Peyer's patch (tissue), 4 donors: ENCODE results near the gene TRIO. TPM values are rescaled to one million over a fixed set of nuclear protein-coding genes. Genes with fewer than 3 reads are reported as not detected.

Experiments used
- DNase-seq, 3 donors: peaks; one replicate each; pipeline ENCODE4 v3.0.0-alpha.2; 2017 to 2019
- H3K27ac ChIP-seq, 4 donors: fragments of 200-600 bp; sonication (generic); one replicate each; pipeline ENCODE4 v1.5.1; 2016 to 2019
- H3K27me3 ChIP-seq, 2 donors: fragments of 200-600 bp; sonication (generic); one replicate each; pipeline ENCODE4 v1.5.1; 2019
- H3K36me3 ChIP-seq, 3 donors: fragments of 200-600 bp; sonication (generic); one replicate each; pipeline ENCODE4 v1.5.1; 2016 to 2019
- H3K4me1 ChIP-seq, 4 donors: fragments of 200-600 bp; sonication (generic); one replicate each; pipeline ENCODE4 v1.5.1; 2016 to 2019
- H3K4me3 ChIP-seq, 4 donors: fragments of 200-600 bp; sonication (generic); 1 replicate in 3 of 4; 2 replicates in 1 of 4; pipeline ENCODE4 v1.5.1; 2016 to 2019; ENCODE audit warnings: mild to moderate bottlenecking in 1 of 4
- H3K9me3 ChIP-seq, 4 donors: fragments of 200-600 bp; sonication (generic); one replicate each; pipeline ENCODE4 v1.5.1; 2016 to 2019; ENCODE audit warnings: mild to moderate bottlenecking in 1 of 4
- CTCF ChIP-seq, 6 experiments: fragments of 450-650 bp in 4 of 6; fragments of 200-600 bp in 2 of 6; sonication (generic) in 1 of 6; IDR thresholded peaks; one replicate each; pipeline ENCODE4 v1.5.1; 2017 to 2019; ENCODE audit warnings: antibody characterized with exemption in 6 of 6, mild to moderate bottlenecking in 3 of 6, moderate library complexity in 1 of 6
- POLR2A ChIP-seq, 2 donors: fragments of 450-650 bp; IDR thresholded peaks; one replicate each; pipeline ENCODE4 v1.5.1; 2017; ENCODE audit warnings: antibody characterized with exemption in 2 of 2, mild to moderate bottlenecking in 2 of 2, moderate library complexity in 2 of 2
- total RNA-seq, 4 donors: library from RNA; depleted of rRNA; stranded (reverse); fragments of >200 nt; gene quantifications; one replicate each; pipeline ENCODE4 v1.1.0, GENCODE V29; 2016

Gene TRIO
- total RNA-seq, 4 donors from 2014 or later: 171 to 456 (median 340) TPM

DNA sequence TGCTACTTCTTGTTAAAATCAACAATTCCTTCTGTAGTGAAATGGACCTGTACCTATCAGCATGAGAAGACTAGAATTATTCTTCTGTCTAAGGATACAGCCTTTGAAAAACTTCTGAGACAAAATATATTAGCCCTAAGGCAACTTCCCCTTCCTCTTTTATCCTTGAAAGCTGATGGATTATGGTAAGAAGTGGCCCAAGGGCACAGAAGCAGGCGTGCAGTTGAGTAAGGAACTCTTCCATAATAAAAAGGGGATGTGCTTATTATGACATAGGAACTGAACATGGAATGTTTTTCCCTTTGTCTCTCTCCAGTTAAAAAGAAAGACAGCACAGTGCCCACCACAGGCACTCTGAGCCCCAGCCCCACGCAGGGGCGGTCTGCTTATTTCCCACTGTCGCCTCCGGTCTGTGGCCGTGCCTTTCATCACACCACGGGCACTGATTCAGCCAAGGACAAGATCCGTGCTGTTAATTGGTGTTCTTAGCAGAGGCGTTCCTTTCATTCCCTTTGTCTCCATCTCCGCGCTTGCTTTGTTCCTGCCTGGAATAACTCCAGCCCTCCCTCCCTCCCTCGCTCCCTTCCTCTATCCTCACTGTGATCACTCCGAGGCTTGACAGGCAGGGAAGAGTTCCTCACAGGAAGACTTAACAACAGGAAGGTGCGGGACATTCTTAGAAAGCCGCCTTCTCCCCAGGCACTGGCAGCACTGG is 302.6 kb downstream of the TRIO start:
- DNase-seq: no peak
- no peak for TF ChIP-seq POLR2A (IDR thresholded peaks at IDR 0.05)
- no peak for TF ChIP-seq CTCF (IDR thresholded peaks at IDR 0.05)
- Histone ChIP-seq H3K36me3 (no peaks in the 10 kb centered on the region), H3K4me3 (no peak overlapping the region), H3K27me3 (no peaks in the 10 kb centered on the region), H3K4me1 (peaks cover 0 to 31% (median 0%) of the 10 kb centered on the region in 4 donors), H3K27ac (peak overlapping the region in 1 of 4 donors; percentile 16), H3K9me3 (no peaks in the 10 kb centered on the region)

DNA sequence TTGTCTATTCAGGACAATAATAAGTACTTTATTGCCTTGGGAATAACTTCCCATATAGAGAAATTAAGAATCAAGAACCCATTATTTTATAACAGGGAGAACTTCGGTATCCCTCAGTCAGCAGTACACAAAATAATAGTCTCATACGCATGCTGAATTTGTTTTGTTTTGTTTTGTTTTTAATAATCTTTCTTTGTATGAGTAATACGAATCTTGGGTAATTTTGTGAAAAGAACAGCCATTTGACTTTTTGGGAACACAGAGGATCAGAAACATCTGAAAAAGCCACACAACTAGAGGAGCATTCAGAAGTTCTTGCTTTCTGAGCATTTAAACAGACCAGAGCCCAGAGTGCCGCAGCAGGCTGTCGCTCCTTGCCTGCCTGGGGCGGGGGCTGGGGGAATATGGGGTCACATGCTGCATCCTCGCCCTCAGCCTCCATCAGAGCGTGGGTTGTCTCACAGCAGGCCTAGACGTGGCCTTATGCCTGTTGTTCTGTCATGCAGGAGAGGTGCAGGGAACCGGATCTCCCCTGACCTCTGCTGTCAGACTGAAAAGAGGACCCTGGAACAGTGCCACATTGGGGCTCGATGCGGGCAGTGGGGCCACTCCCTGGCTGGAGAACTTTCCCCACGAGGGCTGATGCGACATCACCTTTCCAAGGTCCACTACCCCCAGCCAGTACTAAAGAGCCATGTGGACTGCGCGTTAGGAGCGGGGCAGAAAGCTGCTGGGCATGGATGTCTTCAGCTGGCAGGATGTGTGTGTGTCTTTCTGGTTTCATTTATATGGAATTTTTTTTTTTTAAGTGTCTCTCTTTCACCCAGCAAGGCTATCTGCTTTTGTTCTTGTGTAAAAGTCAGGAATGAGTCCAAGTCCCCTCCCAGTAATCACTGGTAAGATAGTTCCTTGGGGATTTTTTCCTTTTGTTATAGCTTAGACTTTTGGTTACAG is 305.1 kb downstream of the TRIO start:
- H3K36me3 ChIP-seq: peaks cover 0 to 10% (median 0%) of the 10 kb centered on the region in 3 donors
- no peak for DNase-seq

DNA sequence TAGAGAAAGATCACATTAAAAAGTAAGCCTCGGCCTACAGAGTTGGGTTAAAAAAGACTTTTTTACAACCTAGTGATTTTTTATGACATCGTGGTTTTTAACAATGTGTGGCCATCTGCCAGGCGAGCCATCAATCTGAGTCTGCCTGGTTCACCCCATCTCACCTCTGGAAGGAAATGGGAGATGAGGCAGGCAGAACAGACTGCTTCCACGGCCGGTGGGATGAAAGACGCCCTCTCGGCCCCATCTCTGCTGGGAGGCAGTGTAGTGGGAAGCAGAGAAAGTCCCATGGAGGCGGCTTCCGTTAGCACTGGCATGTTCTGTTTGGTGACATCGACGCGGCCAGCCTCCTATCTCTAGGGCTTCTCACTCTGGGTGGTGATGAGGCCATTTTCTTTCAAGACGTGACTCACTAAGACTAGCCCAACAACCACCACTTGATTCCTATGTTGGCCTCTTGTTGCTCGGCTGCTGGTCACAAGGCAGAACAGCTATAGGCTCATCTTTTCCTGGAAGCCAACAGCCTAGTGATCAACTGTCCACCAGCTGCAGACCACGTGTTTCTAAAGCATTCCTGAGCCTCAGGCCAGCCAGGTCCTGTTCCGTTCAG is 306.0 kb downstream of the TRIO start:
- H3K36me3 ChIP-seq: peaks cover 0 to 10% (median 0%) of the 10 kb centered on the region in 3 donors
- no peaks in the 10 kb centered on the region for H3K9me3 ChIP-seq
- H3K27me3 ChIP-seq: no peaks in the 10 kb centered on the region
- peak overlapping the region in 3 of 4 donors; percentile 23 to 71 (median 62) for H3K27ac ChIP-seq
- peaks cover 0 to 31% (median 0%) of the 10 kb centered on the region in 4 donors for H3K4me1 ChIP-seq
- no peak overlapping the region for H3K4me3 ChIP-seq
- DNase-seq: no peak
- TF ChIP-seq POLR2A (IDR thresholded peaks at IDR 0.05) (no peak), CTCF (IDR thresholded peaks at IDR 0.05) (no peak)

More for the DNA sequence above, 305.1 kb downstream of the TRIO start:
- no peaks in the 10 kb centered on the region for H3K27me3 ChIP-seq
- H3K4me1 ChIP-seq: peaks cover 0 to 31% (median 0%) of the 10 kb centered on the region in 4 donors
- H3K27ac ChIP-seq: peak overlapping the region in 3 of 4 donors; percentile 23 to 71 (median 62)
- TF ChIP-seq POLR2A (IDR thresholded peaks at IDR 0.05) (no peak), CTCF (IDR thresholded peaks at IDR 0.05) (no peak)
- no peaks in the 10 kb centered on the region for H3K9me3 ChIP-seq
- no peak overlapping the region for H3K4me3 ChIP-seq

- Histone ChIP-seq H3K36me3 (peaks cover 0 to 10% (median 0%) of the 10 kb centered on the region in 3 donors), H3K9me3 (no peaks in the 10 kb centered on the region), H3K27me3 (no peaks in the 10 kb centered on the region), H3K4me1 (peaks cover 0 to 25% (median 0%) of the 10 kb centered on the region in 4 donors), H3K27ac (peak overlapping the region in 2 of 4 donors; percentile 40 to 71), H3K4me3 (no peak overlapping the region)
- DNase-seq: peak in 1 of 3 donors; percentile 66
- TF ChIP-seq CTCF (IDR thresholded peaks at IDR 0.05): no peak
Observed at GRCh38 chr5:14450018-14450524, 306.9 kb downstream of the TRIO start.

- DNase-seq: no peak
- H3K4me3 ChIP-seq: no peak overlapping the region
- TF ChIP-seq POLR2A (IDR thresholded peaks at IDR 0.05) (no peak), CTCF (IDR thresholded peaks at IDR 0.05) (no peak)
- peaks cover 0 to 13% (median 0%) of the 10 kb centered on the region in 3 donors for H3K36me3 ChIP-seq
- no peak overlapping the region for H3K27ac ChIP-seq
- peaks cover 0 to 25% (median 0%) of the 10 kb centered on the region in 4 donors for H3K4me1 ChIP-seq
- H3K9me3 ChIP-seq: no peaks in the 10 kb centered on the region
- H3K27me3 ChIP-seq: no peaks in the 10 kb centered on the region
Observed at GRCh38 chr5:14450742-14451141, 307.6 kb downstream of the TRIO start.
